Uterus (tissue), 2 donors: ENCODE results near the gene HAO2.

Experiments used
- POLR2A ChIP-seq, 2 donors: fragments of 450-650 bp; IDR thresholded peaks; one replicate each; pipeline ENCODE4 v1.6.1; 2016; ENCODE audit warnings: antibody characterized with exemption in 2 of 2, mild to moderate bottlenecking in 1 of 2, moderate library complexity in 1 of 2
- TF ChIP-seq, protein P1 (sequence below), 4 experiments: fragments of 200-600 bp in 2 of 4; fragments of 450-650 bp in 2 of 4; sonication (generic) in 2 of 4; IDR thresholded peaks; one replicate each; pipeline ENCODE4 v1.5.1; 2016 to 2019; ENCODE audit warnings: antibody characterized with exemption in 4 of 4, mild to moderate bottlenecking in 2 of 4, moderate library complexity in 1 of 4

- TF ChIP-seq, protein P1, sequence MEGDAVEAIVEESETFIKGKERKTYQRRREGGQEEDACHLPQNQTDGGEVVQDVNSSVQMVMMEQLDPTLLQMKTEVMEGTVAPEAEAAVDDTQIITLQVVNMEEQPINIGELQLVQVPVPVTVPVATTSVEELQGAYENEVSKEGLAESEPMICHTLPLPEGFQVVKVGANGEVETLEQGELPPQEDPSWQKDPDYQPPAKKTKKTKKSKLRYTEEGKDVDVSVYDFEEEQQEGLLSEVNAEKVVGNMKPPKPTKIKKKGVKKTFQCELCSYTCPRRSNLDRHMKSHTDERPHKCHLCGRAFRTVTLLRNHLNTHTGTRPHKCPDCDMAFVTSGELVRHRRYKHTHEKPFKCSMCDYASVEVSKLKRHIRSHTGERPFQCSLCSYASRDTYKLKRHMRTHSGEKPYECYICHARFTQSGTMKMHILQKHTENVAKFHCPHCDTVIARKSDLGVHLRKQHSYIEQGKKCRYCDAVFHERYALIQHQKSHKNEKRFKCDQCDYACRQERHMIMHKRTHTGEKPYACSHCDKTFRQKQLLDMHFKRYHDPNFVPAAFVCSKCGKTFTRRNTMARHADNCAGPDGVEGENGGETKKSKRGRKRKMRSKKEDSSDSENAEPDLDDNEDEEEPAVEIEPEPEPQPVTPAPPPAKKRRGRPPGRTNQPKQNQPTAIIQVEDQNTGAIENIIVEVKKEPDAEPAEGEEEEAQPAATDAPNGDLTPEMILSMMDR (IDR thresholded peaks at IDR 0.05) = no peak
- no peak for TF ChIP-seq POLR2A (IDR thresholded peaks at IDR 0.05)
Measured at GRCh38 chr1:119320100-119320499, 48.5 kb upstream of the HAO2 start.
